Fibroblast of lung (primary cell): ENCODE measurements around the gene SNRPD3. TPM values are rescaled to one million over a fixed set of nuclear protein-coding genes. Genes with fewer than 3 reads are reported as not detected.
"Not testable (repeated sequence)": the region's sequence is repeated elsewhere in the genome, so short reads cannot be mapped to it uniquely, and the experiment has no call there.

Experiments
- DNase-seq, 2 donors: peaks; one replicate each; pipeline versions ENCODE4 v3.0.0 to v3.0.0-alpha.2; 2010; ENCODE audit warnings: low read depth in 2 of 2
- H2AFZ ChIP-seq: 2 replicates; pipeline ENCODE4 v1.5.1; 2012; ENCODE audit warnings: low read length, control low read depth, inconsistent platforms
- H3K27ac ChIP-seq: 2 replicates; pipeline ENCODE4 v1.5.1; 2011; ENCODE audit warnings: low read length, control low read depth; ENCODE audit not compliant: insufficient read depth
- H3K27me3 ChIP-seq: 2 replicates; pipeline ENCODE4 v1.5.1; 2011; ENCODE audit warnings: mild to moderate bottlenecking, low read length; ENCODE audit not compliant: control insufficient read depth, insufficient read depth
- H3K36me3 ChIP-seq: 2 replicates; pipeline ENCODE4 v1.5.1; 2011; ENCODE audit warnings: low read length; ENCODE audit not compliant: control insufficient read depth, insufficient read depth
- H3K4me1 ChIP-seq: 2 replicates; pipeline ENCODE4 v1.5.1; 2011; ENCODE audit warnings: low read length; ENCODE audit not compliant: control insufficient read depth, insufficient read depth; ENCODE audit errors: extremely low read depth
- H3K4me2 ChIP-seq: 2 replicates; pipeline ENCODE4 v1.5.1; 2011; ENCODE audit warnings: low read length, control low read depth; ENCODE audit not compliant: insufficient read depth; ENCODE audit errors: extremely low read depth
- H3K4me3 ChIP-seq, 4 experiments: fragments of 200-600 bp in 1 of 4; sonication (generic) in 1 of 4; replicated peaks in 1 of 4; 2 replicates each; pipeline ENCODE4 v1.5.1; 2011 to 2016; ENCODE audit warnings: low read length in 4 of 4, low read depth in 3 of 4, mild to moderate bottlenecking in 3 of 4, control low read depth in 2 of 4, inconsistent platforms in 1 of 4, mixed read lengths in 1 of 4; ENCODE audit not compliant: insufficient read depth in 1 of 4; ENCODE audit errors: control extremely low read depth in 1 of 4
- H3K79me2 ChIP-seq: 2 replicates; pipeline ENCODE4 v1.5.1; 2012; ENCODE audit warnings: mild to moderate bottlenecking, low read length, inconsistent platforms; ENCODE audit not compliant: control insufficient read depth, insufficient read depth
- H3K9ac ChIP-seq: 2 replicates; pipeline ENCODE4 v1.5.1; 2011; ENCODE audit warnings: mild to moderate bottlenecking, low read length, control low read depth; ENCODE audit not compliant: insufficient read depth
- H3K9me3 ChIP-seq: 2 replicates; pipeline ENCODE4 v1.5.1; 2012; ENCODE audit warnings: low read depth, low read length; ENCODE audit not compliant: control insufficient read depth, insufficient read depth
- H4K20me1 ChIP-seq: 2 replicates; pipeline ENCODE4 v1.5.1; 2011; ENCODE audit warnings: low read length; ENCODE audit not compliant: control insufficient read depth, insufficient read depth; ENCODE audit errors: extremely low read depth
- polyA plus RNA-seq, 2 donors: library from polyadenylated mRNA; depleted of rRNA in 1 of 2; stranded (reverse) in 1 of 2; unstranded in 1 of 2; fragments of >200 nt; gene quantifications; 2 replicates each; pipeline ENCODE4 v1.2.1, GENCODE V29; 2011 to 2012; ENCODE audit warnings: missing spikeins in 1 of 2
- total RNA-seq: library from RNA; depleted of rRNA; stranded (reverse); fragments of >200 nt; gene quantifications from 2 replicates; pipeline ENCODE4 v1.2.1, GENCODE V29; 2014

Gene SNRPD3
- total and polyA plus RNA-seq, 2 donors (not counting 1 experiment from before 2014, with no cell fraction given), result 114 to 151 TPM

DNA sequence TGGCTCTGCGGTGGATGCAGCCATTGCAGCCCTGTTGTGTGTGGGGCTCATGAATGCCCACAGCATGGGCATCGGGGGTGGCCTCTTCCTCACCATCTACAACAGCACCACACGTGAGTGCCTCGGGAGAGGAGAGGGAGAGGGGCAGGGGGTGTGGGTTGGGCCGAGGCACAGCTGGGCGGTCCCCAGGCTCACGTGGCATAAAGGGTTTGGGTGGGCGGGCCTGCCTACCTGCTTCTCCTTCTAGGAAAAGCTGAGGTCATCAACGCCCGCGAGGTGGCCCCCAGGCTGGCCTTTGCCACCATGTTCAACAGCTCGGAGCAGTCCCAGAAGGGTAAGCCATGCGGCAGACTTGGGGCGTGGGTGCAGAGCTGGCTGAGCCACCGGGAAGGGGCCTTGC, 59.0 kb downstream of the SNRPD3 start:
- H3K4me1 ChIP-seq, H3K4me3 ChIP-seq, H3K36me3 ChIP-seq, H3K79me2 ChIP-seq, H3K9ac ChIP-seq, H2AFZ ChIP-seq, H3K9me3 ChIP-seq, H3K4me2 ChIP-seq, H4K20me1 ChIP-seq, H3K27me3 ChIP-seq, H3K27ac ChIP-seq, DNase-seq: not testable (repeated sequence)

- H3K36me3 ChIP-seq, H3K27ac ChIP-seq, DNase-seq, H3K4me2 ChIP-seq, H3K4me3 ChIP-seq, H3K9ac ChIP-seq, H2AFZ ChIP-seq, H3K9me3 ChIP-seq, H3K27me3 ChIP-seq, H3K4me1 ChIP-seq, H3K79me2 ChIP-seq, H4K20me1 ChIP-seq: not testable (repeated sequence)
Measured at GRCh38 chr22:24621244-24621643, 65.4 kb downstream of the SNRPD3 start.

DNA sequence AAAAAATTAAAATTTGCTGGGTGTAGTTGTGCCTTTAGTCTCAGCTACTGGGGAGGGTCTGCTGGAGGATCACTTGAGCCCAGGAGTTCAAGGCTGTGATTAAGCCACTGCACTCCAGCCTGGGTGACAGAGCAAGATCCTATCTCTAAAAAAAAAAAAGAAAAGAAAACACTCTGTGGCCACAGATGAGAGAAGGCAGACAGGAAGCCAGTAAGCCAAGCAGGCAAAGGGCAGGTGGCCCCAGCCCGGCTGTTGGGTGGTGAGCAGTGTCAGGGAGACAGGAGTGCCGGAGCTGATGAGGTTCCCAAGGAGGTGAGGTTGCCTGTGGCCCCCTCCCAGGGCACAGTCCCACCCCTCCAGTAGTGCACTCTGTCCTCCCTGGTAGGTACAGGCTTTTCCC, 66.8 kb downstream of the SNRPD3 start:
- H2AFZ ChIP-seq, H3K4me1 ChIP-seq, DNase-seq, H3K4me2 ChIP-seq, H4K20me1 ChIP-seq, H3K27ac ChIP-seq, H3K79me2 ChIP-seq, H3K4me3 ChIP-seq, H3K36me3 ChIP-seq, H3K9ac ChIP-seq, H3K9me3 ChIP-seq, H3K27me3 ChIP-seq: not testable (repeated sequence)

Other genes with a start within 250 kb of the SNRPD3 start
- gene ADORA2A, start 128.4 kb upstream of the SNRPD3 start, total RNA-seq, result 0.77 and 1.5 TPM in 2 replicates
- 0.42 and 0.78 TPM in 2 replicates for gene ADORA2A, start 128.4 kb upstream of the SNRPD3 start, polyA plus RNA-seq
- under 0.01 TPM in 1 of 2 replicates, not detected in the other for gene UPB1, start 60.7 kb upstream of the SNRPD3 start, total RNA-seq
- 0.05 TPM in 1 of 2 replicates, not detected in the other for gene UPB1, start 60.7 kb upstream of the SNRPD3 start, polyA plus RNA-seq
- gene GUCD1, start 861 bp upstream of the SNRPD3 start, total RNA-seq, result 143 and 178 TPM in 2 replicates
- gene GUCD1, start 861 bp upstream of the SNRPD3 start, polyA plus RNA-seq, result 83.4 and 97.1 TPM in 2 replicates
- 5.6 and 7.9 TPM in 2 replicates for gene LRRC75B, start 37.1 kb downstream of the SNRPD3 start, total RNA-seq
- 2.8 and 2.9 TPM in 2 replicates for gene LRRC75B, start 37.1 kb downstream of the SNRPD3 start, polyA plus RNA-seq
- 1.3 and 2.0 TPM in 2 replicates for gene GGT1, start 47.2 kb downstream of the SNRPD3 start, total RNA-seq
- 0.33 and 0.37 TPM in 2 replicates for gene GGT1, start 47.2 kb downstream of the SNRPD3 start, polyA plus RNA-seq
- not detected in 2 replicates for gene PIWIL3, start 218.7 kb downstream of the SNRPD3 start, total RNA-seq
- not detected in 2 replicates for gene PIWIL3, start 218.7 kb downstream of the SNRPD3 start, polyA plus RNA-seq